ENCODE measurements around the gene OSCAR.
"Not testable (repeated sequence)": the region's sequence is repeated elsewhere in the genome, so short reads cannot be mapped to it uniquely, and the experiment has no call there.

The OSCAR gene

DNA sequence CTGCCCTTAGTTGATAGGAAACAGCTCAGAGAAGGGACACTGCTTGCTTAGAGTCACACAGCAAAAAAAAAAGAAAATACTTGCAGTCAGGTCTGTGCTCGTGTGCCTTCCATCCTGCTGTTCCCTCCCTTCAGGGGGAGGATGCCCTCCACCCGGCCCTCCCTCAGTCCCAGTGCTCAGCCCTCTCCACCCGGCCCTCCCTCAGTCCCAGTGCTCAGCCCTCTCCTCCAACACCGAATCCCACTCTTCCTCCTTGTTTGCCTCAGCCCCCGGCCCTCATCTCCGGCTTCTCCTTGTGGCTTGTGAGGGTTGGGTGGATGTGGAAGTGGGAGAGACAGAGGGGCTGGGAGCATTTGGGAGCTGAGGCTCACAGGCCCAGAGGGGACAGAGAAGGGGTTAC lies 9.0 kb upstream of the OSCAR start:
- H3K4me1 ChIP-seq, result peaks cover 8 to 26% (median 12%) of the 10 kb centered on the region in 10 experiments
- H3K9ac ChIP-seq, result 0 out of 22 replicates have a peak overlapping the region, but pooled peaks of 3 of the 11 experiments have one; percentile 19 to 41 (median 34)
- no peak overlapping the region for H3K4me3 ChIP-seq
- no peaks in the 10 kb centered on the region for H3K9me3 ChIP-seq (replicated peaks in 1 of 11)
- H3K27ac ChIP-seq, result no peak overlapping the region
- H3K36me3 ChIP-seq, result peaks cover 71 to 93% (median 88%) of the 10 kb centered on the region in 11 experiments
- H3K4me2 ChIP-seq, result no peak overlapping the region
- no peak for TF ChIP-seq Cebpa-rat (IDR thresholded peaks at IDR 0.05)
- no peaks in the 10 kb centered on the region for H3K27me3 ChIP-seq
- peaks cover 0 to 79% (median 48%) of the 10 kb centered on the region in 11 experiments; a peak in 17 of 22 replicates for H4K20me1 ChIP-seq

DNA sequence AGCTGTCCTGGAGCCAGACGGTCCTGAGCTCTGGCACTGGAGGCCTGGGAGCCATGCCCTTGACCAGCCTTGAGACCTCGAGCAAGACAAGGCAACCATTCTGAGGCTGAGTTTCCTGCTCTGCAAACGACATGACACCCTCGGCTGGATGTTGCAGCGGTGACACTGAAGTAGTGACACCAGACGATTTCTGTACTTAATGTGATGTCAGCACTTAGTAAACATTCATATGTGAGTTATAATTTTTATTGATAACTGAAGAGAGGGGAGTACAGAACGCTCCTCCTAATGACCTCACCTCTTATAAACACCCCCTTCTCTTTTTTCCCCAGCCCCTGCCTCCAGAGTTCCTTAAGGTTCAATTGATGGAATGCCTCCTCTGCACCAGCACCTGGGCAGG lies 7.9 kb upstream of the OSCAR start:
- Histone ChIP-seq H3K4me3 (no peak overlapping the region), H3K4me1 (peaks cover 6 to 30% (median 12%) of the 10 kb centered on the region in 10 experiments; a peak in 19 of 20 replicates), H4K20me1 (peaks cover 0 to 73% (median 42%) of the 10 kb centered on the region in 11 experiments; a peak in 17 of 22 replicates), H3K4me2 (no peak overlapping the region), H3K9me3 (replicated peaks in 1 of 11) (no peaks in the 10 kb centered on the region), H3K36me3 (peaks cover 71 to 94% (median 83%) of the 10 kb centered on the region in 11 experiments), H3K27me3 (no peaks in the 10 kb centered on the region), H3K27ac (no peak overlapping the region), H3K9ac (no peak overlapping the region; a peak in 1 of 22 replicates)
- no peak for TF ChIP-seq Cebpa-rat (IDR thresholded peaks at IDR 0.05)

- Histone ChIP-seq H3K27me3 (no peaks in the 10 kb centered on the region), H4K20me1 (peaks cover 0 to 73% (median 42%) of the 10 kb centered on the region in 11 experiments; a peak in 17 of 22 replicates), H3K9me3 (replicated peaks in 1 of 11) (no peaks in the 10 kb centered on the region), H3K4me3 (no peak overlapping the region), H3K36me3 (peaks cover 71 to 89% (median 78%) of the 10 kb centered on the region in 11 experiments), H3K9ac (no peak overlapping the region; a peak in 1 of 22 replicates), H3K4me1 (peaks cover 9 to 28% (median 15%) of the 10 kb centered on the region in 10 experiments; a peak in 19 of 20 replicates), H3K27ac (no peak overlapping the region), H3K4me2 (no peak overlapping the region)
- TF ChIP-seq Cebpa-rat (IDR thresholded peaks at IDR 0.05), result no peak
Observed at GRCh38 chr19:54107876-54108490, 7.4 kb upstream of the OSCAR start.

DNA sequence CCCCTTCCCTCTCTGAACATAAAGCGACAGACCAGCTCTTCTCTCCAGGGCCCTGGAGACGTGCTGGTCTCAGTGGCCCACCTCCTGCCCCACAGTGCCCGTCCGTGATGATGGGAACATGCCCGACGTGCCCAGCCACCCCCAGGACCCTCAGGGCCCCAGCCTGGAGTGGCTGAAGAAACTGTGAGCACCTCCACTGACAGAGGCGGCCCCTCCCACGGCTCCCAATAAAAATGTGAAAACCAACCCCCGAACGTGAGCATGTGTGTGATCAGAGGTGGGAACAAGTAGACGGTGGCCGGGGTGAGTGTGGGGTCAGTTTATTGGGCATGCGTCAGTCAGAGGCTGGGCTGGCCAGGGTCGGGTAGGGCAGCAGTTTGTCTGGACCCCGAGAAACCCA lies 6.1 kb upstream of the OSCAR start:
- H3K27ac ChIP-seq, result no peak overlapping the region
- H3K36me3 ChIP-seq, result peaks cover 61 to 76% (median 66%) of the 10 kb centered on the region in 11 experiments
- no peaks in the 10 kb centered on the region for H3K9me3 ChIP-seq (replicated peaks in 1 of 11)
- no peak overlapping the region for H3K9ac ChIP-seq
- H4K20me1 ChIP-seq, result peaks cover 0 to 66% (median 37%) of the 10 kb centered on the region in 11 experiments; a peak in 17 of 22 replicates
- peaks cover 16 to 35% (median 21%) of the 10 kb centered on the region in 10 experiments for H3K4me1 ChIP-seq
- H3K4me3 ChIP-seq, result no peak overlapping the region
- no peak overlapping the region for H3K4me2 ChIP-seq
- H3K27me3 ChIP-seq, result no peaks in the 10 kb centered on the region
- no peak for TF ChIP-seq Cebpa-rat (IDR thresholded peaks at IDR 0.05)

DNA sequence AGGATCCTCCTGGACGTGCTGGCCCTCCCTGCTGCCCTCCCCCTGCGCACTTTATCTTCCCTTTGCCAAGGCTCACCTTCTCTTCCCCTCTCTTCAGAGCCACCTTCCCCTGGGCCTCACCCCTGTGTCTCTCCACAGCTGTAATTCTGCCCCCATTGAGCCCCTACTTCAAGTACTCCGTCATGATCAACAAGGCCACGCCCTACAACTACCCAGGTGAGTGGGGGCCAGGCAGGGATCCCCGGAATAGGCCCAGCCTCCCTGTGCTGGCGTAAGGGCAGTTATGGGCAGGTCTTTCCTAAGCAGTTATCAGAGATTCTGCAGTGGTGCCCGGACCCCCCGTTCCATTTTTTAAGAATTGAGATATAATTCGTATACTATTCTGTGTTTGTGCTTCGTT lies 5.2 kb upstream of the OSCAR start:
- Histone ChIP-seq H3K4me2 (no peak overlapping the region), H3K9ac (no peak overlapping the region), H3K36me3 (peaks cover 55 to 67% (median 58%) of the 10 kb centered on the region in 11 experiments), H3K27me3 (no peaks in the 10 kb centered on the region), H3K4me1 (peaks cover 25 to 44% (median 31%) of the 10 kb centered on the region in 10 experiments), H3K4me3 (no peak overlapping the region), H4K20me1 (peaks cover 0 to 57% (median 33%) of the 10 kb centered on the region in 11 experiments; a peak in 17 of 22 replicates), H3K9me3 (replicated peaks in 1 of 11) (no peaks in the 10 kb centered on the region), H3K27ac (no peak overlapping the region)
- TF ChIP-seq Cebpa-rat (IDR thresholded peaks at IDR 0.05), result no peak

DNA sequence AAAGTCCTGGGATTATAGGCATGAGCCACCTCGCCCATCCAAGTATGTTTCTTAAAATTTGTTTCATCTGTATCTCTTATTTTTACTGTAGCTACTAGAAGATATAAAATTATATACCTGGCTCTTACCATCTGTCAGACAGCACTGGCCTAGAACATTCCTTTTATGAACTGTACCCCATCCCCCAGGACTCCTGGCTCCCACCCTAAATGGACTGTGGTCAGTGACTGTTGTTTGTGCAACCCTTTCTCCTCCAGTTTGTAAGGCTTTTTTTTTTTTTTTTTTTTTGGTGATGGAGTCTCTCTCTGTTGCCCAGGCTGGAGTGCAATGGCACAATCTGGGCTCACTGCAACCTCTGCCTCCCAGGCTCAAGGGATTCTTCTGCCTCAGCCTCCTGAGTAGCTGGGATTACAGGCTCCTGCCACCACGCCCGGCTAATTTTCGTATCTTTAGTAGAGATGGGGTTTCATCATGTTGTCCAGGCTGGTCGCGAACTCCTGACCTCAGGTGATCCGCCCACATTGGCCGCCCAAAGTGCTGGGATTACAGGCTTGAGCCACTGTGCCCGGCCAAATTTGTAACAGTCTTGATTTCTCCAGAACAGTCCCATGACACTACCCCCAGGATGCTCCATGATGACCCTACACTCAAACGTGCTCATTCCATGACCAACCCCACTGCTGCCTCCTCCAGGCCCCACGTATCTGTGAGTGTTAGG lies 4.6 kb upstream of the OSCAR start:
- Histone ChIP-seq H3K4me1 (peaks cover 31 to 50% (median 36%) of the 10 kb centered on the region in 10 experiments), H3K9me3 (replicated peaks in 1 of 11) (no peaks in the 10 kb centered on the region), H3K4me2 (no peak overlapping the region), H3K27ac (no peak overlapping the region), H3K27me3 (no peaks in the 10 kb centered on the region), H3K4me3 (no peak overlapping the region), H3K9ac (no peak overlapping the region), H4K20me1 (peaks cover 0 to 51% (median 31%) of the 10 kb centered on the region in 11 experiments; a peak in 17 of 22 replicates), H3K36me3 (peaks cover 48 to 61% (median 51%) of the 10 kb centered on the region in 11 experiments)
- no peak for TF ChIP-seq Cebpa-rat (IDR thresholded peaks at IDR 0.05)

DNA sequence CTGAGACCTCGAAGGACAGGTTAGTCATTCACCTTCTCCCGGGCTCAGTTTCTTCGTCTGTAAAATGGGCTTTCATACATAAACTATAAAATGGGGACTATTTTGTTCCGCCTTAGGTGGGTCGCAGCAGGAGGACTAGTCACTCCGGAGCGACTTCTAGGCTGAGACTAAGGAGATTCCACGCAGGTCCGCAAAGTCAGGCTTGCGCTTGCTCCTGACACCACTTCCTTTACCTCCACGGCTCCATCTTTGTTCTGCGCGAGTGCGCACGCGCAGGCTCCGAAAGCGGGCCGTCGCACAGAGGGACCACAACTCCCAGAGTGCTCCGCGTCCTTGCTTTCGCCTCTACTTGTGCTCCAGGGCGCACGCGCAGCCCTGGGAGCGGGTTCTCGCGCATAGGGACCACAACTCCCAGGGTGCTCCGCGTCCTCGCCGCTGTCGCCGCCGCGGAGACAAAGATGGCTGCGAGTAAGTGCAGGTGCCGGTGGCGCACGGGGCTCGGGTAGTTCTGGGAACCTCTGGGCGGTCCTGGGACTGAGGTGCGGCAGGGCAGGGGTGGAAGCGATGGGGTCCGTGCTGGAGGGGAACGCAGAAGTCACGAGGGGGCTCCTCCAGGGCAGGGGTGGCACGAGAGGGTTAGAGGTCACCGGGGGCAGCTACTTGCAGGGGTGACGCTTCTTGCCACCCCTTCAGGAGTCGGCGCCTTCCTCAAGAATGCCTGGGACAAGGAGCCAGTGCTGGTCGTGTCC lies 2.0 kb upstream of the OSCAR start, which contains the start of gene NDUFA3:
Gene NDUFA3 (plus strand): TSS at position 435 of the 749 bp plus-strand sequence. CDS start 24 bp downstream, at position 459.
- Histone ChIP-seq H3K9ac (peak within 1 kb of the TSS; percentile 78 to 89 (median 85)), H3K9me3 (replicated peaks in 1 of 11) (no peaks in the 10 kb centered on the region), H3K36me3 (peaks cover 23 to 35% (median 26%) of the 10 kb centered on the region in 11 experiments), H3K4me2 (peak within 1 kb of the TSS; percentile 89 to 99 (median 96)), H4K20me1 (peaks cover 0 to 25% (median 11%) of the 10 kb centered on the region in 11 experiments; a peak in 12 of 22 replicates), H3K4me3 (peak within 1 kb of the TSS; percentile 84 to 99 (median 96)), H3K27me3 (peaks cover 3 to 18% (median 11%) of the 10 kb centered on the region in 11 experiments), H3K4me1 (peaks cover 34 to 75% (median 47%) of the 10 kb centered on the region in 10 experiments), H3K27ac (peak within 1 kb of the TSS; percentile 63 to 90 (median 74); a peak in 21 of 22 replicates)
- no peak for TF ChIP-seq Cebpa-rat (IDR thresholded peaks at IDR 0.05)

DNA sequence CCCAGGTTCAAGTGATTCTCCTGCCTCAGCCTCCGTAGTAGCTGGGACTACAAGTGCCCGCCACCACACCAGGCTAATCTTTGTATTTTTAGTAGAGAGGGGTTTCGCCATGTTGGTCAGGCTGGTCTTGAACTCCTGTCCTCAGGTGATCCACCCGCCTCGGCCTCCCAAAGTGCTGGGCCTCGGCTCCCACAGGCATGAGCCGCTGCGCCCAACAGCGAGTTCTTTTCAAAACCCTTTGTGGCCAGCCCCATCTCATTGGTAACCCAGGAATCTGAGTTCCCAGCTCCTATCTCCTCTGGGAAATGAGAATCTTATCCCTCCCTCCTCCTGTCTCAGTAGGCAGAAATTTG lies 724 bp downstream of the OSCAR start:
- H3K9me3 ChIP-seq (replicated peaks in 1 of 11), result not testable (repeated sequence)
- Histone ChIP-seq H3K4me1 (peaks cover 50 to 92% (median 72%) of the 10 kb centered on the region in 10 experiments), H3K4me3 (peak overlapping the region in 7 of 10 experiments; percentile 52 to 73 (median 67); a peak in 16 of 20 replicates), H3K36me3 (peaks cover 0 to 11% (median 3%) of the 10 kb centered on the region in 11 experiments; a peak in 10 of 22 replicates), H3K27ac (peak overlapping the region; percentile 68 to 90 (median 76); a peak in 21 of 22 replicates), H3K27me3 (peaks cover 30 to 45% (median 38%) of the 10 kb centered on the region in 11 experiments), H4K20me1 (peaks cover 0 to 35% (median 4%) of the 10 kb centered on the region in 11 experiments; a peak in 8 of 22 replicates), H3K4me2 (peak overlapping the region; percentile 55 to 99 (median 88)), H3K9ac (peak overlapping the region; percentile 64 to 90 (median 72); a peak in 19 of 22 replicates)

Data from BLaER1 treated with 17β-estradiol and CSF1 and Interleukin-3, amounts not matched to agents 10 nM and 100 nM (cell line).